Measurements from ENCODE around the gene ELMO1. TPM values are rescaled to one million over a fixed set of nuclear protein-coding genes. Genes with fewer than 3 reads are reported as not detected.
A peak's percentile ranks its signal among the peaks of the same experiment; 100 is the strongest.

ELMO1 gene
- total RNA-seq, 1 experiment from 2014 or later = 7.8 TPM

GRCh38 chr7:37109843-37110242 is 338.8 kb downstream of the ELMO1 start:
- no peak overlapping the region for H3T11ph ChIP-seq (ENCODE audit: low read length)
- no peaks in the 10 kb centered on the region for H3K79me1 ChIP-seq (ENCODE audit: insufficient read depth, low read depth, low read length, poor library complexity, severe bottlenecking)
- no peaks in the 10 kb centered on the region for H3K79me2 ChIP-seq (ENCODE audit: insufficient read depth, low read length)
- H3K4me2 ChIP-seq (ENCODE audit: insufficient read depth, insufficient read length, low read length) = no peak overlapping the region
- peak overlapping the region in 1 of 3 experiments; percentile 12; a peak in 1 of 7 replicates for H3K27ac Mint-ChIP-seq
- H2AK5ac ChIP-seq (ENCODE audit: insufficient read length, low read length) = no peak overlapping the region
- H3K36me3 Mint-ChIP-seq (ENCODE audit: insufficient read depth in 1 of 3, low read depth in 3 of 3) = peaks cover 0 to 6% (median 0%) of the 10 kb centered on the region in 3 experiments; a peak in 1 of 7 replicates
- no peaks in the 10 kb centered on the region for H3K9me3 ChIP-seq (ENCODE audit: control insufficient read depth, low read depth, low read length)
- H3K4me3 Mint-ChIP-seq = no peak overlapping the region
- peaks cover 2% of the 10 kb centered on the region; the same call in 1 of the 2 replicates for H3K4me1 ChIP-seq (ENCODE audit: insufficient read depth, low read length)
- H3K14ac ChIP-seq (ENCODE audit: insufficient read depth, low read length) = no peak overlapping the region
- TF ChIP-seq CTCF (conservative IDR thresholded peaks at IDR 0.05) = no peak
- no peak overlapping the region for H2BK120ac ChIP-seq (ENCODE audit: low read depth, low read length, poor library complexity, severe bottlenecking)
- H2BK20ac ChIP-seq (ENCODE audit: low read depth, low read length, poor library complexity, severe bottlenecking) = no peak overlapping the region
- no peak overlapping the region for H2BK5ac ChIP-seq (ENCODE audit: insufficient read length, low read length)
- H4K8ac ChIP-seq (replicated peaks; ENCODE audit: insufficient read length, low read depth, low read length) = no peak overlapping the region
- H3K18ac ChIP-seq (ENCODE audit: insufficient read length, low read depth, low read length) = no peak overlapping the region
- H3K27me3 ChIP-seq (ENCODE audit: insufficient read depth, low read length) = no peaks in the 10 kb centered on the region
- no peaks in the 10 kb centered on the region for H4K20me1 ChIP-seq (ENCODE audit: control insufficient read depth, insufficient read depth, insufficient read length)
- no peak overlapping the region for H3K4ac ChIP-seq (ENCODE audit: low read depth, low read length)
- no peaks in the 10 kb centered on the region for H3K23me2 ChIP-seq (ENCODE audit: insufficient read length, low read depth, low read length, poor library complexity, severe bottlenecking)
- DNase-seq = no peak
- no peaks in the 10 kb centered on the region; a peak in 3 of 5 replicates for H3K9me3 Mint-ChIP-seq
- H2BK15ac ChIP-seq (ENCODE audit: low read depth, low read length) = no peak overlapping the region
- H3K27ac ChIP-seq (ENCODE audit: insufficient read length, low read depth, low read length) = no peak overlapping the region
- no peak overlapping the region for H3K9ac ChIP-seq (ENCODE audit: extremely low read depth, insufficient read length, low read length)
- H2AFZ ChIP-seq (ENCODE audit: low read length) = no peak overlapping the region
- no peak overlapping the region for H4K5ac ChIP-seq (ENCODE audit: insufficient read length, low read depth, low read length)
- H4K91ac ChIP-seq (ENCODE audit: insufficient read length, low read depth, low read length) = no peak overlapping the region
- no peak overlapping the region for H3K23ac ChIP-seq (ENCODE audit: insufficient read length, low read depth, low read length)
- no peak overlapping the region for H3K56ac ChIP-seq (ENCODE audit: insufficient read length, low read depth, low read length)
- no CpG with 5 or more reads among the region's 5 CpGs for WGBS (ENCODE audit: extremely low coverage, insufficient read length, low lambda C conversion rate)
- H3K27me3 Mint-ChIP-seq (ENCODE audit: low read depth) = no peaks in the 10 kb centered on the region
- H3K4me1 Mint-ChIP-seq = peaks cover 8 to 16% of the 10 kb centered on the region in 2 experiments
- no peak overlapping the region for H2BK12ac ChIP-seq (ENCODE audit: insufficient read length, low read depth, low read length)
